ENCODE results near the gene TMEM17.

- TF ChIP-seq CTCF (IDR thresholded peaks at IDR 0.05; ENCODE audit: low read depth, low read length, poor library complexity, severe bottlenecking) (no peak), EZH2phosphoT487 (IDR thresholded peaks at IDR 0.05; ENCODE audit: borderline replicate concordance, low read length) (no peak)
Measured at GRCh38 chr2:62498739-62499138, 7.3 kb downstream of the TMEM17 start.
